Measurements from ENCODE around the gene ZNF474.

ZNF474 gene

DNA sequence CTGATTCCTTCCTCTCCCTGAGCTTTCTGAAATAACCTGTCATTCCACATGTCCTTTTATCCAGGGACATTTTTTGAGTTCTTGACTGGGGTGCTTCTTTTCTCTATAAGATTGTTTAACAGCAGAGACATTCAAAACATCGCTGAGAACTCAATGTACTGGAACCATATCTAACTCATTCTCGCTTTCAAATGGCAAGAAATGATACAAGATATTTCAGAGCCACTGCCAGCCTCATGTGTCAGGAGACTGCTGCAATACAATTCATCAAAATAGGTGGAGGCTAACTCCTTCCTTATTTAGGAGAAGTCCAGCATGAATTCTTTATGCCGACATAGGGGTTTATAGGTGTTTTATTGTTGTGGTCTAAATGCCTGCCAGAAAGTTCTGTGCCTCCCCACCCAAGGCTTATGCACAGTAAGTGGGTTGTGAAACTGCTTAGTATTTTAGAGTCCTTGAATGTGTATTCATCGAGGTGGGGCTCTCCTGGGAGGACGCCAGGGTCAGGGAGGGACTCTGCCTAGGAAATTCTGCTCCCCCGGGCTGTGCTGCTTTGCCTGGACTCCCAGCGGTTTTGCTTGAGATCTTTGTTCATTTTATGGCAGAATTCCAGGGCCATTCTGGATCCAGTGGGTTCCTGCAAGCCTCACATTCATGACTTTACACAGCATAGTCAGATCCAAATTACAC is 53.9 kb downstream of the ZNF474 start:
- DNase-seq = no peak

DNA sequence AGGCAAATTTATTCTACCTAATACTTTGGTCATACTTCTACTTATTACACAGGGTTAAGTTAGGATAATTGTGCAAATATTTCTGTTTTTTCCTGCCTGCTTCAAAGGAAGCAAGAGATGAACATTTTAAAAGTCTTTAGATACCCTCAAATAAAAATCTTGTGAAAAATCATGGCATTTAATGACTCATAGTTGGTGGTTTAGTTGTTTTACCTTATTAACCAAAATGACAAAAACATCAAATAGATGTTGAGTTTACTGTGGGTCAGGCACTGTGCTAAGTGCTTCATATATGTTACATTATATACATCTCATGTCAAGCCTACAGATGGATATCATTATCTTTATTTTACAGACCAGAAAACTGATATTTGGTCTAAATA is 54.4 kb downstream of the ZNF474 start:
- no peak for DNase-seq

- DNase-seq = no peak
Measured at GRCh38 chr5:122184676-122185255, 55.4 kb downstream of the ZNF474 start.

DNA sequence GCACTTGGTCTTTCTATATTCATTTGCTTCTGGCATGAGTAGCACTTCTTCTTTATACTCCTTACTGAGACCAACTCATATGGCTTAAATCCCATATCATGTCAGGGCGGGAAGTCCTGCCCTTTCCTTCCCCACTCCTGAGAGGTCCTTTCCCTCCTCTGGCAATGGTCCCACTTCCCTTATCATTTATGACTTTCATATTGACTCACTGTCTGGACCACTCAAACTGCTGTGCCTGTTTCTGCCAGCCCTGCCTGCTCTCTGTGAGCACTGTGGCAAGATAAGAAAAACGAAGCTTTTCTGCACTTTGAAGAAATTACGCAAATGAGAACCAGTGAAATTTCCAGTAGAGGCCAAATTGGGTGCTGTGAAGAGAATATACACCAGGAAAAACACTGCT is 58.1 kb downstream of the ZNF474 start:
- no peak for DNase-seq

DNA sequence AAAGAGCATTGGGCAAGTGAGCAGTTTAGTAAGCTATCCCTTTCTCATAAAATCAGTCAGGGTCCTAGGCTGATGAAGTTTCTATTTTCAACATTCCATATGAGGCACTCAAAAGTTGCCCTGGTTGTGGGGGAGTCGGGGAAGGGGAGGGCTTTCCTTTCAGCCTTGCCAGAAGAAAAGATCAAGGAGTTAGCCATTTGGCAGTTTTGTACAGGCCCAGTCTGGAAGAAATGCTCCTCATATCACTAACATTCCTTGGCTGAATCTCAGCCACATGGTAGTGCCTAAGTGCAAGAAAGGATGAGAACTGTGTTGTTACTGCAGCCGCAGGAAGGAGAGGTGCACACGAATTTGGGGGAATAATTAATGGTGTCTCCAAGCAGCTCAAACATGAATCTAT is 60.8 kb downstream of the ZNF474 start:
- DNase-seq = no peak

- no peak for DNase-seq
Measured at GRCh38 chr5:122192497-122193496, 63.5 kb downstream of the ZNF474 start.

DNA sequence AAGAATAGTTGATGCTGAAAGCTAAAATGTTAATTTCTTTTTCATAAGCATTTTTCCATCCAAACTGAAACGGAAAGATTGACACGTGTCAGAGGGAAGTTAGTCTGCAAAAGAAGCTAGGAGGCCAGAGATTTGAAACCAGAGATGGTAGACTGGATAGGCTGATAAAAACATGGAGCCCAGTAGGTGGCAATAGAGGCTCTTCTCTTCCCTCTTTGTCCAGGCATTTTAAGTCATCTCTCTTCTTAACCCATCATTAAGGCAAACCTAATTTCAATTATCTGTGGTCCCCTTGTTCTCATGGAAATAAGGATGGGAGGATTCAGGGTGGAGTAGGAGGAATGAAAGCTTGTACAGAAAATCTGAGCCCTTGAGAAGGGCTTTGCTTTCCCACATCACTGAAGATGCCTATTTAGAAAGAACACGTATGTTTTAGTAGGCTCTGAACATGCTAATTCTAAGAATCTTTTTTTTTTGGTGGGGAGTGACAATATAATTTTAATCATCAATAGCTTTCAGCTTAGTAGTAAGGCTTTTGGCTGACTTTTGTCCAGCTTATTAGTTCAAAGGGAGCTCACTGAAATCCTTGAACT is 66.6 kb downstream of the ZNF474 start:
- DNase-seq = peak; percentile 66

GRCh38 chr5:122199146-122199545 is 69.8 kb downstream of the ZNF474 start:
- no peak for DNase-seq

DNA sequence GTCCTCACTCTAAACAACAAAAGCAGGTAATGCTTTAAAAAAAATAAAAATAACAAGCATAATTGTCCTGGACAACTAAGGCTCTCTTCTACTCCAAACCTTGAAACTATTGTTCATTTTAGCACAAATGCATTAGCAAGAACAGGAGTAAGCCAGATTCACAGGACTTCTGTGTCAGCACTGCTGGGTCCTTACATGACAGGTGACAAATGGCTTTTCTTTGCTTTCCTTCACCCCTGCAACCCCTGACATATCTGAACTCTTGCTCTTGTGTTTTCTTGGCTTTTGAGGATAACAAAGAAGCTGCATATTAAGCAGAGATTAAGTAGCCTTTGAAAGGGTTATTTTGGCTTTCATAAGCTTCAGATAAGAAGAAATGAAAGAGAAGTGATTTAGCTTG is 71.1 kb downstream of the ZNF474 start:
- no peak for DNase-seq

DNA sequence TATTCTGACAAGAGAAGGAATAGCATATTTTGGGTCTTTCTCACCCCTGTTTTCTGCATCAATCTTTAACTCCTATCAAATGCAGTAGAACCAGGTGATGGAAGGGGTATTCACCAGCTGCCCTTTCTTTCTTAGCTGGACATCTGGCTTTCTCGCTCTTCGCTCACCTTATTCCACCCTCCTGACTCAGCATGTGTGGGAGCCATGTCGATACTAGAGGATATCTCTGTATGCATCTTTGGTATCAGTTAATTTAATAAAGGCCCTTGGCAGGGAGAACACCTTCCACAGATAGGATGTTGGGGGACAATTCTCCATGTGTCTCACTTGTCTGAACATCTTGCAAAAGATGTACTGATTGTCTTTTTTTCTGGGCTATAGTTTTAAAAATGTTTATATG is 71.5 kb downstream of the ZNF474 start:
- no peak for DNase-seq

GRCh38 chr5:122201365-122201764 is 72.0 kb downstream of the ZNF474 start:
- DNase-seq = no peak

DNA sequence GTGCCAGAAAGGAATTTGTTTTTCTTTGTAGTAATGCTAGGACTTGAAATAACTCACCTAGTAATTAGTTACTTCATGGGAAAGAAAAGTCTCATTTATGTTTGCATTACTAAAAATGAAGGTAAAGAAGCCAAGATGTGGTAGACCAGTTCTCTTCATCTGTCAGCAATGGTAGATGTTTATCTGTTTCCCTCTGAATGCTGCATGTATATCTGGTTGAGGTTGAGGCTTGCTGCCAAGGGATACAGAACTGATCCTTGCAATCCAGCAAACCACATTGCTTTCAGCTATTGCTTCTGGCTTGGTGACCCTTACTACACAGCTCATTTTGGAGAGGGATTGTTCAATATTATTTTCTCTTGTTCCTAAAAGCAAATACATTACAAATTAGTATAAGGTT is 73.6 kb downstream of the ZNF474 start:
- no peak for DNase-seq
